Mesendoderm (in vitro differentiated cells): ENCODE results near the gene TMCC2.
A peak's percentile ranks its signal among the peaks of the same experiment; 100 is the strongest.
"Not testable (repeated sequence)": the region's sequence is repeated elsewhere in the genome, so short reads cannot be mapped to it uniquely, and the experiment has no call there.

Source experiments
- DNase-seq: peaks from one replicate; pipeline ENCODE4 v3.0.0; 2013
- H2AK5ac ChIP-seq: 2 replicates; pipeline ENCODE4 v1.6.1; 2013; ENCODE audit warnings: low read length, inconsistent platforms
- H2BK120ac ChIP-seq: 2 replicates; pipeline ENCODE4 v1.6.1; 2013; ENCODE audit warnings: low read depth, mild to moderate bottlenecking, low read length, moderate library complexity, mixed read lengths
- H2BK15ac ChIP-seq: replicated peaks from 2 replicates; pipeline ENCODE4 v1.6.1; 2013; ENCODE audit warnings: low read depth, mild to moderate bottlenecking, moderate library complexity
- H2BK5ac ChIP-seq: 2 replicates; pipeline ENCODE4 v1.6.1; 2013; ENCODE audit warnings: low read length, inconsistent platforms
- H3K18ac ChIP-seq: 2 replicates; pipeline ENCODE4 v1.6.1; 2013; ENCODE audit warnings: mild to moderate bottlenecking, low read length, mixed read lengths
- H3K23ac ChIP-seq: one replicate; pipeline ENCODE4 v1.6.1; 2013; ENCODE audit warnings: low read length
- H3K27ac ChIP-seq: 2 replicates; pipeline ENCODE4 v1.5.1; 2013; ENCODE audit warnings: low read depth, mild to moderate bottlenecking, inconsistent platforms, low read length, moderate library complexity
- H3K27me3 ChIP-seq: 2 replicates; pipeline ENCODE4 v1.6.1; 2013; ENCODE audit warnings: low read length, control low read depth, mild to moderate bottlenecking, inconsistent platforms; ENCODE audit not compliant: insufficient read depth, poor library complexity
- H3K36me3 ChIP-seq: 2 replicates; pipeline ENCODE4 v1.6.1; 2013; ENCODE audit warnings: low read length, inconsistent platforms; ENCODE audit not compliant: control insufficient read depth, insufficient read depth
- H3K4ac ChIP-seq: one replicate; pipeline ENCODE4 v1.6.1; 2013; ENCODE audit warnings: low read depth, mild to moderate bottlenecking, low read length, moderate library complexity
- H3K4me1 ChIP-seq: 2 replicates; pipeline ENCODE4 v1.6.1; 2013; ENCODE audit warnings: low read depth, low read length, inconsistent platforms; ENCODE audit not compliant: control insufficient read depth
- H3K4me2 ChIP-seq: 2 replicates; pipeline ENCODE4 v1.6.1; 2013; ENCODE audit warnings: low read length
- H3K4me3 ChIP-seq: 2 replicates; pipeline ENCODE4 v1.5.1; 2013; ENCODE audit warnings: mild to moderate bottlenecking, low read length
- H3K56ac ChIP-seq: one replicate; pipeline ENCODE4 v1.6.1; 2013; ENCODE audit warnings: low read length
- H3K79me1 ChIP-seq: 2 replicates; pipeline ENCODE4 v1.6.1; 2013; ENCODE audit warnings: low read length, inconsistent platforms
- H3K79me2 ChIP-seq: 2 replicates; pipeline ENCODE4 v1.6.1; 2013; ENCODE audit warnings: mild to moderate bottlenecking, low read length; ENCODE audit not compliant: control insufficient read depth, insufficient read depth
- H3K9ac ChIP-seq: 2 replicates; pipeline ENCODE4 v1.6.1; 2013; ENCODE audit warnings: low read length, inconsistent platforms
- H4K5ac ChIP-seq: one replicate; pipeline ENCODE4 v1.6.1; 2013; ENCODE audit warnings: low read length
- H4K8ac ChIP-seq: one replicate; pipeline ENCODE4 v1.6.1; 2013; ENCODE audit warnings: low read depth, mild to moderate bottlenecking, control low read depth, low read length, moderate library complexity
- whole genome bisulfite sequencing: extraction: QIAGEN DNeasy Blood & Tissue Kit; methylation state at CpG from one replicate; pipeline ENCODE4 v1.1.7; 2013; ENCODE audit warnings: low lambda C conversion rate, missing lambda C conversion rate; ENCODE audit not compliant: insufficient coverage; ENCODE audit errors: extremely low coverage; 5-methylcytosine and 5-hydroxymethylcytosine counted together

TMCC2 gene

DNA sequence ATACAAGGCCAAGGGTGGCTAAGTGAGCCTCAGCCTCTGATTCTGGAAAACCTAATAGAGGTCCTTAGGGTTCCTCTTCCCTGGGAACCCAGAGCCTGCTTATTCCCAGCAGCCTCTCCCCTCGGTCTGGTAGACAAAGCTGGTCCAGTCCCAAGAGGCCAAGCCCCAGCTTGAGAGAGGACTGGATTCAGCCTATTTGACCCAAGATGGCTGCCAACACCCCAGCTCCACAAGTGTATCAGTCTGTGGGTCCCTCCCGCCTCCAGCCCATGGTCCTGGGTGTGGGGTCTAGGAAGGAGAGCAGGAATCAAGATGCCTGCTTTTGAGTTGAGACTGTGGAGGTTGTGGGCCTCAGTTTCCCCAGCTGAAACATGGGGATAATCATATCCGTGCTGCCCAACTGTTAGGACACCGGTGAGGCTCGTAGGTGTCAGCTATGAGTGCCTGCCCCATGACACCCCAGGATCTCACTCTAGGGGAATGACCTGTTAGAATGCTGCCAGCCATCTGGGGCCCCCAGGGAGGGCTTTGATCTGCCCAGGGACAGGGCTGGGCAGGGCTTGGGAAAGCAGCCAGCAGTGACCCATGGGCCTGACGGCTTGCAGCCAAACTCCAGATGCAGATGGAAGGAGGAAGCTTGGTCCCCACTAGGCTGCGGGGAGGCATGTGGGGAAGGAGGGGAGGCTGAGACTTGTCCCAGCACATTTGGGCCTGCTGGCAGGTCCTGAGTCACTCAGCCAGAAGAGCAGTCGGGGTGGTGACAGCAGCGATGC lies 48.4 kb downstream of the TMCC2 start:
- no peaks in the 10 kb centered on the region for H3K4me1 ChIP-seq
- no CpG with 5 or more reads among the region's 9 CpGs for WGBS
- no peak overlapping the region for H4K5ac ChIP-seq
- no peak overlapping the region for H2BK5ac ChIP-seq
- H3K27ac ChIP-seq: no peak overlapping the region
- peak overlapping the region; percentile 22 for H2AK5ac ChIP-seq
- no peak overlapping the region for H3K4me3 ChIP-seq
- H3K18ac ChIP-seq: no peak overlapping the region
- H3K9ac ChIP-seq: no peak overlapping the region
- no peak overlapping the region for H3K23ac ChIP-seq
- H3K4me2 ChIP-seq: no peak overlapping the region
- no peak overlapping the region for H2BK15ac ChIP-seq
- no peaks in the 10 kb centered on the region for H3K79me2 ChIP-seq
- H3K56ac ChIP-seq: no peak overlapping the region
- H3K79me1 ChIP-seq: no peaks in the 10 kb centered on the region
- no peak overlapping the region for H4K8ac ChIP-seq
- no peak for DNase-seq
- no peaks in the 10 kb centered on the region for H3K27me3 ChIP-seq
- peak overlapping the region; percentile 37 for H3K4ac ChIP-seq
- no peak overlapping the region for H2BK120ac ChIP-seq
- H3K36me3 ChIP-seq: no peaks in the 10 kb centered on the region

DNA sequence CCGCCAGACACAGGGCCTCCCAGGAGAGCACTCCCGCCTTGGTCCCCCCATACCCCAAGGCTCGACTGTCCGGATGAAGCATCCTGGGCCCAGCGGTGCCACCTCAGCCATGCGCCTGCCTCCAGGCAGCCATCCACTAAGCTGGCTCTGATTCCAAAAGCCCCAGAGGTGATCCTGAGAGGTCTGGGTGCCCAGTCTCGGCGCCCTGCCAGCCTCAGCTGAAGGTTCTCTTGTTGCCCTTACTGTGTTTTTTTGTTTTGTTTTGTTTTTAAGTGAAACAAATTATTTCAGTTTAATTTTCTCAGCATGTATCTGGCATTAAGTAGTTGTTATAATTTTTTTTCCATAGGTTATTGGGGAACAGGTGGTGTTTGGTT lies 48.9 kb downstream of the TMCC2 start:
- Histone ChIP-seq H3K27ac (no peak overlapping the region), H2BK15ac (no peak overlapping the region), H3K4ac (peak overlapping the region; percentile 37), H3K79me2 (no peaks in the 10 kb centered on the region), H4K5ac (no peak overlapping the region), H2BK120ac (no peak overlapping the region), H4K8ac (no peak overlapping the region), H3K23ac (no peak overlapping the region), H3K79me1 (no peaks in the 10 kb centered on the region), H3K27me3 (no peaks in the 10 kb centered on the region), H3K4me2 (no peak overlapping the region), H3K56ac (no peak overlapping the region), H3K9ac (no peak overlapping the region), H2AK5ac (no peak overlapping the region), H3K4me1 (no peaks in the 10 kb centered on the region), H3K36me3 (no peaks in the 10 kb centered on the region), H3K18ac (no peak overlapping the region), H3K4me3 (no peak overlapping the region), H2BK5ac (no peak overlapping the region)
- DNase-seq: no peak
- WGBS: no CpG with 5 or more reads among the region's 8 CpGs

DNA sequence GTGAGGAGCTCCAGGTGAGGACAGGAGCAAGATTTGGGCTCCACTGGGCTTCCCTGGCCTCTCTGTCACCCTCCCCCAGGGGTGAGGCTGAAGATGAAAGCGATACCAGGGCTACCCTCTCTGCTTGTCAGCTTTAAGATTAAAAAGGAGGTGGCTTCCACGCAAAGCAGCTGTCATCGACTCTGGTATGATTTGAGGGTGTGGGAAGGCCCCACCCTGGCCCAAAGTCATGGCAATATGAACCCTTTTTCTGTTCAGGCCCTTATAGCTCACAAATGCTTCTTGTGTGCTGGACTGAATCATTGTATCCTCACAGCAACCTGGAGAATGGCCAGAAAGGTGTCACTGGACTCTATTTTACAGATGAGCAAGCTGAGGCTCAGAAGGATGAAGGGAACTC lies 52.2 kb downstream of the TMCC2 start:
- no peak overlapping the region for H2AK5ac ChIP-seq
- no peak for DNase-seq
- H3K18ac ChIP-seq: no peak overlapping the region
- H2BK5ac ChIP-seq: no peak overlapping the region
- H3K4me3 ChIP-seq: no peak overlapping the region
- no peaks in the 10 kb centered on the region for H3K36me3 ChIP-seq
- no peak overlapping the region for H3K27ac ChIP-seq
- no peak overlapping the region for H3K4ac ChIP-seq
- no peak overlapping the region for H4K5ac ChIP-seq
- no peaks in the 10 kb centered on the region for H3K27me3 ChIP-seq
- H3K79me2 ChIP-seq: no peaks in the 10 kb centered on the region
- WGBS: no CpG with 5 or more reads among the region's 3 CpGs
- H2BK15ac ChIP-seq: no peak overlapping the region
- H2BK120ac ChIP-seq: no peak overlapping the region
- H3K79me1 ChIP-seq: no peaks in the 10 kb centered on the region
- H3K23ac ChIP-seq: no peak overlapping the region
- no peak overlapping the region for H3K56ac ChIP-seq
- no peak overlapping the region for H4K8ac ChIP-seq
- no peak overlapping the region for H3K4me2 ChIP-seq
- H3K9ac ChIP-seq: no peak overlapping the region
- peaks cover 8% of the 10 kb centered on the region for H3K4me1 ChIP-seq

DNA sequence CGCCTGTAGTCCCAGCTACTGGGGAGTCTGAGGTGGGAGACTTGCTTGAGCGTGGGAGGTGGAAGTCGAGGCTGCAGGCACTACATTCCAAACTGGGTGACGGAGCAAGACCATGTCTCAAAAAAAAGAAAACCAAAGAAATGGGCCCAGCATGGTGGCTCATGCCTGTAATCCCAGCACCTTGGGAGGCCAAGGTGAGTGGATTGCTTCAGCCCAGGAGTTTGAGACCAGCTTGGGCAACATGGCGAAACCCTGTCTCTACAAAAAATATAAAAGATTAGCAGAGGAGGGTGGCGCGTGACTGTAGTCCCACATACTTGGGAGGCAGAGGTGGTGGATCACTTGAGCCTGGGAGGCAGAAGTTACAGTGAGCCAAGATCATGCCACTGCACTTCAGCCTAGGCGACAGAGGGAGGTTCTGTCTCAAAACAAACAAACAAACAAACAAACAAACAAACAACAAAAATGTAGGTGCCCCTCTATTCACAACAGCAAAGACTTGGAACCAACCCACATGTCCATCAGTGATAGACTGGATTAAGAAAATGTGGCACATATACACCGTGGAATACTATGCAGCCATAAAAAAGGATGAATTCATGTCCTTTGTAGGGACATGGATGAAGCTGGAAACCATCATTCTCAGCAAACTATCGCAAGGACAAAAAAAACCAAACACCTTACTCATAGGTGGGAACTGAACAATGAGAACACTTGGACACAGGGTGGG lies 53.1 kb downstream of the TMCC2 start:
- not testable (repeated sequence) for H3K27ac ChIP-seq, H3K79me2 ChIP-seq, H2BK15ac ChIP-seq, DNase-seq, H3K9ac ChIP-seq, H3K18ac ChIP-seq, H2BK5ac ChIP-seq, H2BK120ac ChIP-seq, H3K4me3 ChIP-seq, H3K56ac ChIP-seq, H3K79me1 ChIP-seq, H4K5ac ChIP-seq, H4K8ac ChIP-seq, H2AK5ac ChIP-seq, H3K23ac ChIP-seq, H3K4me2 ChIP-seq, H3K4ac ChIP-seq, H3K36me3 ChIP-seq, H3K27me3 ChIP-seq
- no CpG with 5 or more reads among the region's 10 CpGs for WGBS
- peaks cover 10% of the 10 kb centered on the region for H3K4me1 ChIP-seq

DNA sequence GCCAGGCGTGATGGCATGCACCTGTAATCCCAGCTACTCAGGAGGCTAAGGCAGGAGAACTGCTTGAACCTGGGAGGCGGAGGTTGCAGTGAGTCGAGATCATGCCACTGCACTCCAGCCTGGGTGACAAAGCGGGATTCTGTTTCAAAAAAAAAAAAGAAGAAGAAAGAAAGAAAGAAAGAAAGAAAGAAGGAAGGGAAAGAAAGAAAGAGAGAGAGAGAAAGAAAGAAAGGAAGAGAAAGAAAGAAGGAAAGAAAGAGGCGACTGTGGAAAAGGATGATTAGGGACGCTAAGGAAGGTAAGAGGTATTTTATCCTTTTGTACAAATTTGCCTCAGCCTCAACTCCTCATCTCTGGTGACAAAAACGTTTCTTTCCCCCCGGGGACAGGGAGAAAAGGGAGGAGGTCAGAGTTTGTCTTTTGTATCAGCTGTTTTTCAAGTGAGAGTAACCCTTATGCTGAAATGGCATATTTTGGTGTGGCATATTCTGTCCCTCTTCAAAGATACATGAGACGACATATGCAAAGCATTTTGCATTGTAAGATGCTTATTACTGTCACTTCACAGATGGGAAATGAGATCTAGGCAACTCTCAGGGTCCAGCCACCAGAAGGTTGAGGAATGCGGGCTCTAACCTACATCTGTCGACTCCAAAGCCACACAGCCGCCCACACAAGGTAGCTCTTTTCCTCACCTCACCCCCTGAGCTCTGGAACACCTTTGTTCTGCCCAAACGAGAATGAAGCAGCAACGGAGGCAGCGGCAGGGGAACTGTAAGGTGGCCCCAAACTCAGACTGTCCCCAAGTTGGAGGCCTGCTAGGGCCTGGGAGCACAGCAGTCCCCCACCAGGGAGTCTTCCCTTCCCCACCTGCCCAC lies 55.8 kb downstream of the TMCC2 start:
- H3K79me1 ChIP-seq: no peaks in the 10 kb centered on the region
- no peak overlapping the region for H2BK15ac ChIP-seq
- no peak overlapping the region for H4K8ac ChIP-seq
- H3K36me3 ChIP-seq: no peaks in the 10 kb centered on the region
- peak overlapping the region; percentile 90 for H3K4ac ChIP-seq
- H2BK5ac ChIP-seq: peak overlapping the region; percentile 72
- H3K4me3 ChIP-seq: no peak overlapping the region
- no peak overlapping the region for H2AK5ac ChIP-seq
- no peak overlapping the region for H3K4me2 ChIP-seq
- peak overlapping the region; percentile 81 for H3K18ac ChIP-seq
- no peaks in the 10 kb centered on the region for H3K79me2 ChIP-seq
- no peak overlapping the region for H3K23ac ChIP-seq
- peak overlapping the region; percentile 19 for H2BK120ac ChIP-seq
- no peak for DNase-seq
- no peak overlapping the region for H4K5ac ChIP-seq
- no peaks in the 10 kb centered on the region for H3K27me3 ChIP-seq
- H3K56ac ChIP-seq: peak overlapping the region; percentile 81
- no peak overlapping the region for H3K9ac ChIP-seq
- H3K4me1 ChIP-seq: peaks cover 20% of the 10 kb centered on the region
- WGBS: no CpG with 5 or more reads among the region's 15 CpGs
- peak overlapping the region; percentile 46 for H3K27ac ChIP-seq
